SK-N-SH treated with all-trans-retinoic acid at 6 μM for 48 hours (cell line): ENCODE data around the gene ANKS6.

Experiments used
- BACH2 ChIP-seq: fragments of 250-450 bp; sonication (Bioruptor Pico); IDR thresholded peaks from 2 replicates; pipeline ENCODE4 v1.9.0; 2021; ENCODE audit warnings: mild to moderate bottlenecking, borderline replicate concordance
- ESRRG ChIP-seq: fragments of 250-450 bp; sonication (Bioruptor Pico); IDR thresholded peaks from 2 replicates; pipeline ENCODE4 v1.6.1; 2021; ENCODE audit warnings: mild to moderate bottlenecking
- OSR1 ChIP-seq: fragments of 250-450 bp; sonication (Bioruptor Pico); IDR thresholded peaks from 2 replicates; pipeline ENCODE4 v1.8.0; 2022; ENCODE audit warnings: moderate library complexity, mild to moderate bottlenecking, inconsistent platforms
- POU6F1 ChIP-seq: fragments of 250-450 bp; sonication (Bioruptor Pico); IDR thresholded peaks from 2 replicates; pipeline ENCODE4 v1.8.0; 2021; ENCODE audit warnings: low read depth, mild to moderate bottlenecking, moderate library complexity, borderline replicate concordance
- SNAI2 ChIP-seq: fragments of 250-450 bp; sonication (Bioruptor Pico); IDR thresholded peaks from 2 replicates; pipeline ENCODE4 v1.5.0; 2020; ENCODE audit warnings: mild to moderate bottlenecking, moderate library complexity
- TOX ChIP-seq: fragments of 250-450 bp; sonication (Bioruptor Pico); IDR thresholded peaks from 2 replicates; pipeline ENCODE4 v1.8.0; 2021; ENCODE audit warnings: mild to moderate bottlenecking, moderate library complexity, borderline replicate concordance
- ZFP3 ChIP-seq: fragments of 250-450 bp; sonication (Bioruptor Pico); IDR thresholded peaks from 2 replicates; pipeline ENCODE4 v1.5.0; 2020; ENCODE audit warnings: mild to moderate bottlenecking, moderate library complexity
- ZNF70 ChIP-seq: fragments of 450-650 bp; formaldehyde crosslinking; IDR thresholded peaks from 2 replicates; pipeline ENCODE4 v1.5.0; 2020; ENCODE audit warnings: mild to moderate bottlenecking, moderate library complexity

GRCh38 chr9:98747476-98747875 is 48.9 kb downstream of the ANKS6 start:
- TF ChIP-seq OSR1: no peak
- TF ChIP-seq BACH2: no peak
- no peak for TF ChIP-seq ZNF70
- no peak for TF ChIP-seq POU6F1
- no peak for TF ChIP-seq ZFP3 (CRISPR knock-in tag)
- no peak for TF ChIP-seq TOX
- TF ChIP-seq SNAI2 (CRISPR knock-in tag): no peak
- TF ChIP-seq ESRRG (CRISPR knock-in tag): no peak
